C4-2B (cell line): Measurements from ENCODE around the gene LDB2.

Source experiments
- H3K27ac ChIP-seq: fragments of 450-650 bp; 2 replicates; pipeline ENCODE4 v1.5.1; 2017
- ZFX ChIP-seq: fragments of 450-650 bp; IDR thresholded peaks from 2 replicates; pipeline ENCODE4 v1.6.1; 2017
- TF ChIP-seq, protein P1 (sequence below): fragments of 450-650 bp; conservative IDR thresholded peaks from 2 replicates; pipeline ENCODE4 v1.5.1; 2017; ENCODE audit warnings: mild to moderate bottlenecking

LDB2 gene

DNA sequence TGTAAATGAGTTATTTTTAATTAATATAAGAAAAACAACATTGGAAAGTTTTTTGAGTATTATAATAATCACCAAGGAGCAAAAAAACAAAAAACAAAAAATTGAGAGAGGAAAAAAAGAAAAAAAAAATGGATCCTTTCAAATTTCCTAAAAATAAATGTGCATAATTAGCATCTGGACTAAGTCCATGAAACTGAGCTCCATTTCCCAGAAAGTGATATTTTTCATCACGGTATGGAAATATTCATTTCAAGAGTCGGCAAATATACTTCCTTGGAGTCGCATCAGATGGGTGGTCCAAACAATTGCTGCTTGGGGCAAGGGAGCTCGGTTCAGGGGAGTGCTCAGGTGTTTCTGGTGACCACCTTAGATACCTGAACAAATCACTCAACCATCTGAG lies 305.1 kb downstream of the LDB2 start:
- no peak overlapping the region for H3K27ac ChIP-seq
- TF ChIP-seq, protein P1, sequence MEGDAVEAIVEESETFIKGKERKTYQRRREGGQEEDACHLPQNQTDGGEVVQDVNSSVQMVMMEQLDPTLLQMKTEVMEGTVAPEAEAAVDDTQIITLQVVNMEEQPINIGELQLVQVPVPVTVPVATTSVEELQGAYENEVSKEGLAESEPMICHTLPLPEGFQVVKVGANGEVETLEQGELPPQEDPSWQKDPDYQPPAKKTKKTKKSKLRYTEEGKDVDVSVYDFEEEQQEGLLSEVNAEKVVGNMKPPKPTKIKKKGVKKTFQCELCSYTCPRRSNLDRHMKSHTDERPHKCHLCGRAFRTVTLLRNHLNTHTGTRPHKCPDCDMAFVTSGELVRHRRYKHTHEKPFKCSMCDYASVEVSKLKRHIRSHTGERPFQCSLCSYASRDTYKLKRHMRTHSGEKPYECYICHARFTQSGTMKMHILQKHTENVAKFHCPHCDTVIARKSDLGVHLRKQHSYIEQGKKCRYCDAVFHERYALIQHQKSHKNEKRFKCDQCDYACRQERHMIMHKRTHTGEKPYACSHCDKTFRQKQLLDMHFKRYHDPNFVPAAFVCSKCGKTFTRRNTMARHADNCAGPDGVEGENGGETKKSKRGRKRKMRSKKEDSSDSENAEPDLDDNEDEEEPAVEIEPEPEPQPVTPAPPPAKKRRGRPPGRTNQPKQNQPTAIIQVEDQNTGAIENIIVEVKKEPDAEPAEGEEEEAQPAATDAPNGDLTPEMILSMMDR, result no peak
- no peak for TF ChIP-seq ZFX

DNA sequence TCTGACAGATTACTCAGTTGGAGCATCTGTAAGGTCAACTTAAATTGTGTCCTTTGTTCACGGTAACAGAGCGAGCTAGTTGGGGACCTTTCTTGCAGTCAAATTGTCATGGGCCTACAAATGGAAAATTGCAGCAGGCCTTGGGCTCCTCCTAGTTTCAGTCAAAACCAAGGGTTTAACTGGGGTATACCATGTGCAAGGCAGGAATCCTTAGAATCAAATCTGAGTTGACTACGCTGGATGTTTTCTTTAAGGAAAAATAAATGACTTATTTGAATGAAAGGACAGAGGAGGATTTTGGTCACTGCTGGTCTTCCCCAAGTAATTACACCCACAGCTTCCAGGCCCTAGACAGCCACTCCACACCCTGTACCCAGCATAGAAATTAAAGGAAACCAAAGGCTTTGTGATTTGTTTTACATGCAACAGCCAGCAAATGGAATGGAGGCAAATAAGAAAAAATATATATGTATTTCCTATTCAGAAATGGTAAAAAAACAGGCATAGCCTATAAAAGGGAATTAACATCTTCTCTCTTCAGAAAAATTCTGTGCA lies 307.1 kb downstream of the LDB2 start:
- H3K27ac ChIP-seq, result no peak overlapping the region
- TF ChIP-seq, protein P1, result no peak
- no peak for TF ChIP-seq ZFX

DNA sequence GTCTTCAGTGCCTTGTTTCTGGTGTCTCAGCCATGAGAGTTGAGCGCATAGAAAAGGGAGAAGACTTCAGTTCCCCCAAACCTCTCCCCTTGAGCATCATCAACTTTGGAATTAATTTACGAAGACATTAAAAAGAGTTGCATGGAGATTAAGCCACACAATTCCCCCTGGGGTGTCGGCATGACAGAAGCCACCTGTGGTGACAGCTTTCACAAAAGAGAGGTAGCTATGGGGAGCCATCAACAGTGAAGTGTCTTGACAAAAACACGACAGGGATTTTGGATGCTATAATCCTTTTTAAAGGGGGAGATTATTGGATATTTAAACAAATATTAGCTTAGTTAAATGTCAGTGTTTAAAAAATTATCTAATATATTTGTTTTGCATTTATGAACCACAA lies 307.6 kb downstream of the LDB2 start:
- H3K27ac ChIP-seq, result no peak overlapping the region
- no peak for TF ChIP-seq ZFX
- TF ChIP-seq, protein P1, result no peak

GRCh38 chr4:16588651-16589050 lies 309.8 kb downstream of the LDB2 start:
- TF ChIP-seq ZFX, result no peak
- TF ChIP-seq, protein P1, result no peak
- no peak overlapping the region for H3K27ac ChIP-seq

DNA sequence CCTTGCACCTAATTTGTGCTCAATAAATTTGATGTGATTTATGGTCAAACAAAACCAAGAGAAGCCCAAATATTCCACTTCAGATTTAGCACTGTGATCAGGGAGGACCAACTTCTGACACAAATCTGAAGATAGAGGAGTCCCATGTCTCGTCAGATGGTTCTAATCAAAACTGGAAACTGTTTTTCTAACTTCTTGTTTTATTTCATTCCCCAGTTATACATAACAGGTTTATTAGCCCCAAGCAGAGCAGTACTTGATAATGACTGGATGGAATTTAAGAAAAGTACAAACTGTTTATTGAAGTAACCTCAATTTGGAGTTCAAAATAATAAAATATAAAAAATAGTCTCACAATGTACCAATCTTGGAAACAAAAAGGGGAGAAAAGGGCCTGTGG lies 310.3 kb downstream of the LDB2 start:
- no peak overlapping the region for H3K27ac ChIP-seq
- TF ChIP-seq, protein P1, result no peak

GRCh38 chr4:16585053-16585452 lies 313.4 kb downstream of the LDB2 start:
- no peak for TF ChIP-seq ZFX
- TF ChIP-seq, protein P1, result no peak
- no peak overlapping the region for H3K27ac ChIP-seq

GRCh38 chr4:16583764-16584163 lies 314.7 kb downstream of the LDB2 start:
- no peak for TF ChIP-seq ZFX
- TF ChIP-seq, protein P1, result no peak
- no peak overlapping the region for H3K27ac ChIP-seq
